Neural cell (in vitro differentiated cells): ENCODE measurements around the gene COL5A1. TPM values are rescaled to one million over a fixed set of nuclear protein-coding genes. Genes with fewer than 3 reads are reported as not detected.

Experiments used
- H2AFZ ChIP-seq: fragments of 200-600, 300-800 bp; sonication (generic), shearing (Covaris generic); 2 replicates; pipeline ENCODE4 v1.6.0; 2014; ENCODE audit warnings: low read depth, mild to moderate bottlenecking, antibody characterized with exemption, low read length, moderate library complexity
- H3F3A ChIP-seq: fragments of 200-600 bp; shearing (Covaris generic); 2 replicates; pipeline ENCODE4 v1.6.1; 2016; ENCODE audit warnings: mild to moderate bottlenecking, moderate library complexity, mixed read lengths, antibody characterized with exemption, low read length; ENCODE audit not compliant: insufficient read depth, poor library complexity, severe bottlenecking
- H3K27ac ChIP-seq: fragments of 200-600, 300-800 bp; sonication (generic), shearing (Covaris generic); 2 replicates; pipeline ENCODE4 v1.5.1; 2014; ENCODE audit warnings: mild to moderate bottlenecking, low read length, moderate library complexity
- H3K27me3 ChIP-seq: fragments of 300-800, 200-600 bp; sonication (generic), shearing (Covaris generic); 2 replicates; pipeline ENCODE4 v1.6.0; 2014; ENCODE audit warnings: mild to moderate bottlenecking, low read depth, low read length, moderate library complexity; ENCODE audit not compliant: insufficient read depth
- H3K36me3 ChIP-seq: fragments of 300-800, 200-600 bp; sonication (generic), shearing (Covaris generic); 2 replicates; pipeline ENCODE4 v1.5.1; 2014; ENCODE audit warnings: mild to moderate bottlenecking, antibody characterized with exemption, low read length, moderate library complexity; ENCODE audit not compliant: insufficient read depth
- H3K4me2 ChIP-seq: fragments of 300-800, 200-600 bp; sonication (generic), shearing (Covaris generic); 2 replicates; pipeline ENCODE4 v1.6.0; 2014; ENCODE audit warnings: mild to moderate bottlenecking, low read length
- H3K4me3 ChIP-seq: fragments of 300-800, 200-600 bp; sonication (generic), shearing (Covaris generic); 2 replicates; pipeline ENCODE4 v1.5.1; 2014; ENCODE audit warnings: mild to moderate bottlenecking, low read length, moderate library complexity
- H3K79me2 ChIP-seq: fragments of 200-600 bp; shearing (Covaris generic); replicated peaks from 2 replicates; pipeline ENCODE4 v1.6.0; 2014; ENCODE audit warnings: mild to moderate bottlenecking, low read length, moderate library complexity; ENCODE audit not compliant: insufficient read depth
- H3K9ac ChIP-seq: fragments of 300-800, 200-600 bp; sonication (generic), shearing (Covaris generic); 2 replicates; pipeline ENCODE4 v1.6.1; 2016; ENCODE audit warnings: mild to moderate bottlenecking, low read length, mixed read lengths
- H3K9me2 ChIP-seq: fragments of 200-600 bp; shearing (Covaris generic); 2 replicates; pipeline ENCODE4 v1.6.1; 2016; ENCODE audit warnings: mild to moderate bottlenecking, low read length, mixed read lengths; ENCODE audit not compliant: insufficient read depth
- H3K9me3 ChIP-seq: fragments of 200-600, 300-800 bp; sonication (generic), shearing (Covaris generic); 2 replicates; pipeline ENCODE4 v1.6.1; 2016; ENCODE audit warnings: mild to moderate bottlenecking, mixed run types, low read length, moderate library complexity, mixed read lengths
- H4K20me1 ChIP-seq: fragments of 200-600 bp; shearing (Covaris generic); 2 replicates; pipeline ENCODE4 v1.6.1; 2016; ENCODE audit warnings: mild to moderate bottlenecking, mixed run types; ENCODE audit not compliant: insufficient read depth
- CTCF ChIP-seq: fragments of 450-650 bp; IDR thresholded peaks from 2 replicates; pipeline ENCODE4 v1.5.1; 2014; ENCODE audit warnings: antibody characterized with exemption, mild to moderate bottlenecking, moderate library complexity; ENCODE audit not compliant: poor library complexity, severe bottlenecking
- EP300 ChIP-seq: fragments of 450-650 bp; conservative IDR thresholded peaks from 2 replicates; pipeline ENCODE4 v1.6.1; 2014; ENCODE audit warnings: antibody characterized with exemption, mild to moderate bottlenecking, moderate library complexity; ENCODE audit not compliant: poor library complexity, severe bottlenecking
- EZH2 ChIP-seq: fragments of 200-600, 300-800 bp; shearing (Covaris generic), sonication (generic); IDR thresholded peaks from 2 replicates; pipeline ENCODE4 v1.6.1; 2014; ENCODE audit warnings: antibody characterized with exemption, low read length, borderline replicate concordance, mild to moderate bottlenecking; ENCODE audit not compliant: insufficient read depth, poor library complexity, severe bottlenecking
- MXI1 ChIP-seq: fragments of 450-650 bp; conservative IDR thresholded peaks from 2 replicates; pipeline ENCODE4 v1.6.1; 2014; ENCODE audit warnings: antibody characterized with exemption, mild to moderate bottlenecking; ENCODE audit not compliant: poor library complexity, severe bottlenecking
- POLR2AphosphoS5 ChIP-seq: IDR thresholded peaks from 2 replicates; pipeline ENCODE4 v1.6.1; 2012
- RAD21 ChIP-seq: fragments of 450-650 bp; conservative IDR thresholded peaks from 2 replicates; pipeline ENCODE4 v1.6.1; 2014; ENCODE audit warnings: antibody characterized with exemption, mild to moderate bottlenecking, moderate library complexity
- REST ChIP-seq: IDR thresholded peaks from 2 replicates; pipeline ENCODE4 v1.6.1; 2012; ENCODE audit warnings: borderline replicate concordance
- SMC3 ChIP-seq: fragments of 450-650 bp; conservative IDR thresholded peaks from 2 replicates; pipeline ENCODE4 v1.6.1; 2014; ENCODE audit warnings: antibody characterized with exemption, mild to moderate bottlenecking, moderate library complexity; ENCODE audit not compliant: poor library complexity
- TAF1 ChIP-seq: IDR thresholded peaks from 2 replicates; pipeline ENCODE4 v1.6.1; 2012; ENCODE audit warnings: low read depth
- polyA plus RNA-seq: library from polyadenylated mRNA; depleted of rRNA; stranded (reverse); fragments of >200 nt; gene quantifications from 2 replicates; pipeline ENCODE4 v1.2.3, GENCODE V29; 2014

The COL5A1 gene
- polyA plus RNA-seq, 1 donor from 2014 or later = not detected

- Histone ChIP-seq H3K4me3 (no peak overlapping the region), H2AFZ (no peak overlapping the region), H3K9me2 (no peaks in the 10 kb centered on the region), H3K9me3 (no peaks in the 10 kb centered on the region), H3K9ac (no peak overlapping the region), H3K27ac (no peak overlapping the region), H3K27me3 (no peaks in the 10 kb centered on the region), H3K4me2 (no peak overlapping the region), H3K79me2 (no peaks in the 10 kb centered on the region), H4K20me1 (no peaks in the 10 kb centered on the region), H3K36me3 (no peaks in the 10 kb centered on the region), H3F3A (no peaks in the 10 kb centered on the region)
- TF ChIP-seq SMC3 (no peak), POLR2AphosphoS5 (no peak), EP300 (no peak), EZH2 (no peak), MXI1 (no peak), RAD21 (no peak), REST (no peak), TAF1 (no peak), CTCF (no peak)
These were observed 177.0 kb downstream of the COL5A1 start for GRCh38 chr9:134818591-134818990.

DNA sequence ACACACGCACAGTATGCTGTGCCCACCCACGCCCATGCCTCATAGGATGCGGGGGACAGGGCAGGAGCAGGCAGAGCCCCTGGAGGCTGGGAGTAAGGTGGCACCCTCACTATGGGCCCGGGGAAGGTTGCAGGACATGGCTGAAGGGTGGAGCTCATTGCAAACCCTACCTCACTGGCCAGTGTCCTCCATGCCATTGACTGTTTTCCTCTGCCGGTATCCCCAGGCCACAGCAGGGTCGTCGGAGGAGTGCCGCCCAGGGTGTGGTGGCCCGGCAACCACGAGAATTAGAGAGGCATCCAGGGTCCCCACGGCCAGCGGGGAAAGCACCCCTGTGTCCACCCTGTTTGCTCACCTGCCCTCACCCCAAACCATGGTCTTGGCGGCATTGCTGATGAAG, 179.3 kb downstream of the COL5A1 start:
- Histone ChIP-seq H3K4me3 (no peak overlapping the region), H3K27me3 (no peaks in the 10 kb centered on the region), H4K20me1 (no peaks in the 10 kb centered on the region), H3K9me2 (no peaks in the 10 kb centered on the region), H3K4me2 (no peak overlapping the region), H3K36me3 (no peaks in the 10 kb centered on the region), H3K79me2 (no peaks in the 10 kb centered on the region), H3K27ac (no peak overlapping the region), H3F3A (no peaks in the 10 kb centered on the region), H2AFZ (no peak overlapping the region), H3K9ac (no peak overlapping the region), H3K9me3 (no peaks in the 10 kb centered on the region)
- TF ChIP-seq POLR2AphosphoS5 = no peak
- TF ChIP-seq EP300 = no peak
- no peak for TF ChIP-seq EZH2
- TF ChIP-seq MXI1 = no peak
- TF ChIP-seq SMC3 = no peak
- TF ChIP-seq RAD21 = no peak
- TF ChIP-seq TAF1 = no peak
- TF ChIP-seq REST = no peak
- TF ChIP-seq CTCF = no peak
